GM19043 (cell line): ENCODE results near the gene CARMIL1.

Experiments
- ATAC-seq: cut with Tn5 transposase; IDR thresholded peaks from one replicate; pipeline ENCODE4 v1.9.1; 2021; ENCODE audit warnings: low read depth; ENCODE audit not compliant: unreplicated experiment

The CARMIL1 gene

GRCh38 chr6:25306379-25306778, 27.2 kb downstream of the CARMIL1 start:
- no peak for ATAC-seq

GRCh38 chr6:25307805-25308494, 28.8 kb downstream of the CARMIL1 start:
- ATAC-seq, result no peak

GRCh38 chr6:25309886-25310285, 30.7 kb downstream of the CARMIL1 start:
- no peak for ATAC-seq

GRCh38 chr6:25311331-25311840, 32.2 kb downstream of the CARMIL1 start:
- ATAC-seq, result no peak

GRCh38 chr6:25312034-25312620, 33.0 kb downstream of the CARMIL1 start:
- no peak for ATAC-seq

- ATAC-seq, result no peak
Observed at GRCh38 chr6:25312703-25313102, 33.5 kb downstream of the CARMIL1 start.

- ATAC-seq, result no peak
Observed at GRCh38 chr6:25314509-25315175, 35.5 kb downstream of the CARMIL1 start.

GRCh38 chr6:25315194-25316177, 36.3 kb downstream of the CARMIL1 start:
- ATAC-seq, result no peak

GRCh38 chr6:25316626-25317025, 37.5 kb downstream of the CARMIL1 start:
- no peak for ATAC-seq

GRCh38 chr6:25318589-25318988, 39.4 kb downstream of the CARMIL1 start:
- ATAC-seq, result no peak

GRCh38 chr6:25320459-25320858, 41.3 kb downstream of the CARMIL1 start:
- ATAC-seq, result no peak

- ATAC-seq, result no peak
Observed at GRCh38 chr6:25322692-25323091, 43.5 kb downstream of the CARMIL1 start.

- ATAC-seq, result no peak
Observed at GRCh38 chr6:25324066-25324762, 45.0 kb downstream of the CARMIL1 start.

GRCh38 chr6:25326126-25326525, 47.0 kb downstream of the CARMIL1 start:
- ATAC-seq, result no peak

GRCh38 chr6:25326960-25327359, 47.8 kb downstream of the CARMIL1 start:
- ATAC-seq, result no peak

- no peak for ATAC-seq
Observed at GRCh38 chr6:25327432-25327831, 48.3 kb downstream of the CARMIL1 start.

GRCh38 chr6:25329161-25329817, 50.1 kb downstream of the CARMIL1 start:
- no peak for ATAC-seq

- no peak for ATAC-seq
Observed at GRCh38 chr6:25329982-25330381, 50.8 kb downstream of the CARMIL1 start.
